HuH-7 (cell line): ENCODE results near the gene ASF1B.

Experiments used
- DNase-seq: peaks from one replicate; pipeline ENCODE4 v3.0.0; 2011; ENCODE audit warnings: low spot score

ASF1B gene

GRCh38 chr19:14085309-14085995, 50.9 kb downstream of the ASF1B start, which contains the start of gene C19orf67:
C19orf67 (minus strand) TSS chr19:14085783; CDS start chr19:14085627, 156 bp downstream.
- no peak for DNase-seq

GRCh38 chr19:14082675-14082960, 53.8 kb downstream of the ASF1B start:
- no peak for DNase-seq

GRCh38 chr19:14081797-14082674, 54.4 kb downstream of the ASF1B start:
- DNase-seq: no peak

- DNase-seq: peak; percentile 93
Measured at GRCh38 chr19:14080887-14081796, 55.2 kb downstream of the ASF1B start.

GRCh38 chr19:14078411-14078810, 58.0 kb downstream of the ASF1B start:
- DNase-seq: no peak

GRCh38 chr19:14073925-14074838, 62.2 kb downstream of the ASF1B start:
- DNase-seq: no peak

- DNase-seq: peak; percentile 67
Measured at GRCh38 chr19:14073261-14073924, 63.0 kb downstream of the ASF1B start.

GRCh38 chr19:14072535-14073260, 63.7 kb downstream of the ASF1B start, which contains the start of gene MISP3:
MISP3 (plus strand) TSS chr19:14072786; CDS start chr19:14073310, 524 bp downstream.
- peak; percentile 56 for DNase-seq

- DNase-seq: no peak
Measured at GRCh38 chr19:14070268-14071050, 65.9 kb downstream of the ASF1B start.
